Testis (tissue), 3 donors: Measurements from ENCODE around the gene TRIM15. TPM values are rescaled to one million over a fixed set of nuclear protein-coding genes. Genes with fewer than 3 reads are reported as not detected.
A peak's percentile ranks its signal among the peaks of the same experiment; 100 is the strongest.

Experiments
- DNase-seq: peaks from one replicate; pipeline ENCODE4 v3.0.0-alpha.2; 2019
- H3K27ac ChIP-seq, 2 donors: fragments of 200-600 bp; sonication (generic); one replicate each; pipeline ENCODE4 v1.5.1; 2019
- H3K27me3 ChIP-seq: fragments of 200-600 bp; sonication (generic); one replicate; pipeline ENCODE4 v1.5.1; 2019
- H3K36me3 ChIP-seq: fragments of 200-600 bp; sonication (generic); one replicate; pipeline ENCODE4 v1.5.1; 2017; ENCODE audit warnings: low read depth; ENCODE audit errors: missing control alignments
- H3K4me1 ChIP-seq: fragments of 200-600 bp; sonication (generic); one replicate; pipeline ENCODE4 v1.5.1; 2019
- H3K4me3 ChIP-seq, 2 donors: fragments of 200-600 bp; sonication (generic); one replicate each; pipeline ENCODE4 v1.5.1; 2017 to 2019
- H3K9me3 ChIP-seq: fragments of 200-600 bp; sonication (generic); one replicate; pipeline ENCODE4 v1.5.1; 2017
- CTCF ChIP-seq, 3 experiments: fragments of 450-650 bp in 2 of 3; fragments of 200-600 bp in 1 of 3; sonication (generic) in 1 of 3; IDR thresholded peaks; one replicate each; pipeline ENCODE4 v1.5.1; 2016 to 2019; ENCODE audit warnings: antibody characterized with exemption in 3 of 3, mild to moderate bottlenecking in 2 of 3, moderate library complexity in 1 of 3
- POLR2A ChIP-seq: fragments of 450-650 bp; IDR thresholded peaks from one replicate; pipeline ENCODE4 v1.6.1; 2017; ENCODE audit warnings: antibody characterized with exemption, mild to moderate bottlenecking, moderate library complexity
- WGBS, 2 donors: methylation state at CpG; one replicate each; pipeline ENCODE4 v1.1.5; 2018; 5-methylcytosine and 5-hydroxymethylcytosine counted together
- intact Hi-C: fragments of 100-400 bp; cut with DNase I; formaldehyde crosslinking; loops from one replicate; pipeline ENCODE4 v1.15.1; 2023; ENCODE audit warnings: low total_unique reads
- polyA plus RNA-seq: library from polyadenylated mRNA; stranded (reverse); fragments of 350-450 nt; fragmentation: Illumina TruSeq; extraction: RNeasy Lipid Tissue Mini Kit (QIAGEN cat#74804); gene quantifications from one replicate; pipeline ENCODE4 v1.2.3, GENCODE V29; 2014; ENCODE audit warnings: low read depth, low replicate concordance; ENCODE audit not compliant: insufficient read depth
- total RNA-seq, 2 donors: library from RNA; depleted of rRNA; stranded (reverse); fragments of >200 nt; gene quantifications; one replicate each; pipeline ENCODE4 v1.2.3, GENCODE V29; 2016

The TRIM15 gene
- total and polyA plus RNA-seq, 3 donors from 2014 or later: 0.25 to 1.1 TPM; not detected in 1

GRCh38 chr6:30171677-30172471 is 8.5 kb downstream of the TRIM15 start:
- H3K4me1 ChIP-seq: peaks cover 6% of the 10 kb centered on the region
- no peaks in the 10 kb centered on the region for H3K27me3 ChIP-seq
- peak; percentile 52 for DNase-seq
- no peaks in the 10 kb centered on the region for H3K36me3 ChIP-seq
- H3K4me3 ChIP-seq: peak overlapping the region; percentile 15 to 44
- H3K27ac ChIP-seq: no peak overlapping the region
- WGBS, 2 donors: 7 to 8% methylated on average over 25 to 62 of the region's 62 CpGs
- intact Hi-C loops: no loop called here
- TF ChIP-seq CTCF (IDR thresholded peaks at IDR 0.05) (no peak), POLR2A (no peak)
- H3K9me3 ChIP-seq: no peaks in the 10 kb centered on the region

- intact Hi-C loops: no loop called here
- no peaks in the 10 kb centered on the region for H3K9me3 ChIP-seq
- no peaks in the 10 kb centered on the region for H3K36me3 ChIP-seq
- no peak for DNase-seq
- no peaks in the 10 kb centered on the region for H3K27me3 ChIP-seq
- peaks cover 6% of the 10 kb centered on the region for H3K4me1 ChIP-seq
- WGBS, 2 donors: 68 to 87% methylated on average over 4 of the region's 4 CpGs
- peak overlapping the region in 1 of 2 donors; percentile 44 for H3K4me3 ChIP-seq
- no peak overlapping the region for H3K27ac ChIP-seq
- no peak for TF ChIP-seq CTCF (IDR thresholded peaks at IDR 0.05)
These were observed 9.3 kb downstream of the TRIM15 start for GRCh38 chr6:30172681-30173080.

- TF ChIP-seq CTCF (IDR thresholded peaks at IDR 0.05) (no peak), POLR2A (no peak)
- H3K36me3 ChIP-seq: no peaks in the 10 kb centered on the region
- intact Hi-C loops: no loop called here
- no peaks in the 10 kb centered on the region for H3K9me3 ChIP-seq
- DNase-seq: no peak
- 88 to 100% methylated on average over 2 of the region's 2 CpGs for WGBS, 2 donors
- H3K4me1 ChIP-seq: peaks cover 6% of the 10 kb centered on the region
- H3K27me3 ChIP-seq: no peaks in the 10 kb centered on the region
- no peak overlapping the region for H3K4me3 ChIP-seq
- no peak overlapping the region for H3K27ac ChIP-seq
These were observed 12.4 kb downstream of the TRIM15 start for GRCh38 chr6:30175765-30176164.

GRCh38 chr6:30178837-30179236 is 15.5 kb downstream of the TRIM15 start:
- Histone ChIP-seq H3K27ac (no peak overlapping the region), H3K36me3 (no peaks in the 10 kb centered on the region), H3K27me3 (no peaks in the 10 kb centered on the region), H3K9me3 (no peaks in the 10 kb centered on the region), H3K4me1 (no peaks in the 10 kb centered on the region), H3K4me3 (no peak overlapping the region)
- 85 to 96% methylated on average over 1 of the region's 1 CpG for WGBS, 2 donors
- TF ChIP-seq POLR2A: no peak
- TF ChIP-seq CTCF (IDR thresholded peaks at IDR 0.05): no peak
- DNase-seq: no peak
- intact Hi-C loops: no loop called here

GRCh38 chr6:30180145-30180544 is 16.8 kb downstream of the TRIM15 start:
- DNase-seq: no peak
- 78 to 92% methylated on average over 1 of the region's 1 CpG for WGBS, 2 donors
- H3K4me3 ChIP-seq: no peak overlapping the region
- no peaks in the 10 kb centered on the region for H3K9me3 ChIP-seq
- intact Hi-C loops: no loop called here
- H3K36me3 ChIP-seq: no peaks in the 10 kb centered on the region
- peaks cover 4% of the 10 kb centered on the region for H3K4me1 ChIP-seq
- TF ChIP-seq POLR2A (no peak), CTCF (IDR thresholded peaks at IDR 0.05) (no peak)
- H3K27me3 ChIP-seq: no peaks in the 10 kb centered on the region
- H3K27ac ChIP-seq: no peak overlapping the region
